Stimulated activated CD8-positive, alpha-beta memory T cell treated with anti-CD3 and anti-CD28 coated beads, Interleukin-2, amount 100 ng/mL, for 48 hours (primary cell): Measurements from ENCODE around the gene CTNNAL1.

Experiments
- DNase-seq, 2 donors: peaks; one replicate each; pipeline ENCODE4 v3.0.0-alpha.2; 2020; ENCODE audit warnings: low read depth in 2 of 2

CTNNAL1 gene

DNA sequence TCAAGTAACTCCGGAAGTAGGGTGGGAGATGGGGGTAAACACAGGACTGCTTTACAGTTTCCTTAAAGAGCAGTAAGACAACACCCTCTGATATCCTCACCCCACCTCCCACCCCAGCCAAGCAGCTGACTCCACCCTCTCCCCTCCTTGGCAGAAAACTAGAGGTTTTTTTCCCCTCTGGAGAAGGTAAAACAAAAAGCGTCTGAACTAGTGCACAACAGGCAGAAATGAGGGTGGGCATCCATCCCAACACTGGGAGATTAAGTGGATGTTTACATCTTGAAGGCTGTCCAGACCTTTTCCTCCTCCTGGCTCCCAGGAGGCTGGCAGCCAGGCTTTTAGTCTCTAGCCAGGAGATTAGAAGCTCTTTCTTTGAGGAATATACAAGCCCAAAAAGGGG is 13.9 kb upstream of the CTNNAL1 start:
- no peak for DNase-seq

DNA sequence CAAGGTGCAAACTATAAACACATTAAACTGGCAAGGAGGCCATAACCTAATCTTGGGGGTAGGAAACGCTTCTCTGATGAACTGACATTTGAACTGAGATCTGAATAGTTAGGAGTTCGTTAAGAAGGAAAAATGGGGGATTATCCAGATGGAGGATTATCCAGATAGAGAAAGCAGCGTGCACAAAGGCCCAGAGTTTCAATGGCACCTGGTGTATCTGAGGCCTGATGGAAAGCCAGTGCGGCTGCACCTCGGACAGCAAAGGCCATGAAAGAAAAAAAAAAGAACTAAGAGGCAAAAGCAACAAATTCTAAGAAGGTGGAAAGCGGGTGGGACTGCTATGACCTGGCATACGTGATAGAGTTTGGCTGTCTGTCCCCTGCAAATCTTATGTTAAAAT is 13.0 kb upstream of the CTNNAL1 start:
- DNase-seq: no peak

DNA sequence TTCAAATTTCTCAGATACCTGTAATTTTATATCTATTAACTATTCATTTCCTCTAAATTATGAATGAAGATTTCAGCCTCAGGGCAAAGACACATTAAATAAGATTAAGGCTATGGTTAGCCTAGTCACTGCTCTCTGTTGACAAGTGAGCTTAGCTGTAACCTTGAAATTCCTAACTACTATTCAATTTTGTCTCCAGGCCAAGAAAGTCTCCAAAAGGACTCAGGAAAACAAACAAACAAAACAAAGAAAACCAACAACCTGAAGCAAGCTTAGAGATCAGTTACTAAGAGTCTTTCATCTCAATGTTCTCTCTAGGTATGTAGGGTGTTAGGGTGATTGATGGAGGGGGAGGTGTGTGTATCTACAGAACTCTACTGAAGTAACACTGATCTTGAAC is 9.6 kb upstream of the CTNNAL1 start:
- DNase-seq: no peak

DNA sequence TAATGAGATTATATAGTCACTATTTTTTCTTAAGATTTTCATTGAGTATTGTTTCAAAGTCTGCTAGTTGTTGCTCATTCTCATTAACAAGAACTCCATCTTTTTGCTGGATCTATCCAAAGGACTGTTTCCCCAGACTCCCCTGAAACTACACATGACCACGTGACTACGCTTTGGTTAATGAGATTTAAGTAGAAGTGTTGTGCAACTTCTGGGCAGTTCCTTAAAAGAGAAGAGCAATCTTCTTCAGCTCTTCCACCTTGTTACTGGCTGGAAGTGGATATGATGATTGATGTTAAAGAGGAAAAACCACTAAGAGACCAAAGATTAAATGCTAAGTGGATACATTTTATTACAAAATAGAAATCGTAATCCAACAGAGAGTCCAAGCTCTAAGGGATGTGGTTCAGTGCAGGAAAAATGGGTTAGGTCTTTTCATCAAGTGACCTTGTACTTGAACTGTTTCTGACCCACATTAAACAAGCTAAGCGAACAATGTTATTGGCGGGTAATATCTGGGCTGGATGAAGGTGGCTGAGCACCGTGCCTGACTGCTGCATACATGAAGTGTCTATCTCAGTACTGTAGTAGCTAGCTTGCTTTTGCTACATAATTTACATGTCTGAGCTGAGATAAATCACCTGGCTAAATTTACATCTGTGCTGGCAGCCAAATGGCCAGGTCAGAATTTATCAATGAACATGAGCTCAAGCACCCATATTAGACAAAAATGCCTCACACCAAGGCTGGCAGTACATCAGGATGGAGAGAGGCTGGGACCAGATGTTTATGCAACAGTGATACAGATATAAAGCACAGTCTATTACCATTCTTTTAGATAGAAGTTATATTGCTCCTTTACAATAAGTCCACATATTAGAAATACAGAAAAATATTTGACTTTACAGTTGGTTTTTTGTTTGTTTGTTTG is 7.5 kb upstream of the CTNNAL1 start:
- no peak for DNase-seq

DNA sequence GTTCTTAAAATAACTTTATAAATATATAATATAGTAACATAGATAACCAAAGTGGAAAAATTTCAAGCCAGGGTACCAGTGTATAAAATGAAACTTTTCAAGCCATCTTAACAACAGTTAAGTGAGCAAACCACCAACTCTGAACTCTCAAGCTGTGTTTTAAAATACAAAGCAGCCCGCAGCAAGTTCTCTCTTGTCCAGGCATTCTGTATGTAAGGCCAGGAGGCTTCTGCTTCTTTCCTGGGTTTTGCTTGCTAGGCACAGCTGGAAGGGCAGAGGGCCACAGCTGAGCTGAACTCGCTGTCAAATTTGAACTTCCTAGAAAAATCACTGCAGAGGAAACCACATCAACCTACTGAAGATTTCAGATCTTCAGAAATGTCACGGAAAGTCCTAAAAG is 6.8 kb upstream of the CTNNAL1 start:
- DNase-seq: no peak

DNA sequence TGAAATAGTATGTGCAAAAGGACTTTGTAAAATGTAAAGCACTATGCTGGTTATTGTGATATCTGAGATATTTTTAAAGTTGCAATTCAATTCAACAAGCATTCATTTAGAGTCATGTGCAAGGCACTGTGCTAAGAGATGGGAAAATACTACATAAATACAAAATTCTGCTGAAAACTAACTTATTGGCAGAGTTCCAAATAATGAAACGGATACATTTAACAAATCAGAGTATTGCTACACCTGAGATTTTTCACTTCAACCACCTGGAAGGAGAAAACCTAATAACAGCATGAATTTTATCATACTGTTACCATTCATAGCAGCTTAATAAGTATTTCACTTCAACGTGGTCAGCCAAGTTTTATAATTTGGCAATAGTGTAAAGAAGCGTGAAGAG is 6.1 kb upstream of the CTNNAL1 start:
- no peak for DNase-seq

DNA sequence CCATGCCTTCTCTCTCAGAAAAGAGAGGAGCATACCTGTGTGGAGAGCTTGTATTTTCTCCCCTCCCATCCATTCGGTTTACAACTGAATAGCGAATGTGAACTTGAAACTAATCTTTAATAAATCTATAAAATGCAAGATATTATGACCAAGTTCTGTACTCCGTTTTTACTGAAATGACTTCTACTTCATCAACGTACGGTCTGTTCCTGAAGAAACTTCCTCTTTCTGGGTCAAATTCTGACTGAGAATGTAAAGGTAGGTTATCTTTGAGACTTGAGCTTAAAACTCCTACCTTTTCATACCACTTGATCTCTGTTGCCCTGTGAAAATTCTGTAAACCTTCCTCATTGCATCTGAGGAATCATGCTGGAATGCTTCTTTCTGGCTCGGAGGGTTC is 4.2 kb upstream of the CTNNAL1 start:
- no peak for DNase-seq

DNA sequence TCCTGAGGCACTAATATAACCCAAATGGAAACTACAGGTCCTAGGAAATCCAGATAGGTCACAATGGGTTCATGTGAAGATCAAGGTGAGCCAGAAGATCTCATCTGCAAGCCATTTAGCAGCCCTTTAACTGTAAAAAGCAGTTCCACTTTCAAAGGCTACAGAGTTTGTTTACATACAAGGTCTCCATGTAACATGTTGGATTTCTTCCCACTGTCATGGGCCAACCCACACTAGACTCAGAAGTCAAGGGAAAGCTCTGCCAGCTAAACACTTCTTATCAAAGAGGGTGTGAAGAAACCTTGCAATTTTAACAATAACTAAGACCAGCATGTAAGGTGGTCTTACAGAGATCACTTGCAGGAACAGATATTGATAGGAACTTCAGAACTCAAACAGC is 3.8 kb upstream of the CTNNAL1 start:
- no peak for DNase-seq

DNA sequence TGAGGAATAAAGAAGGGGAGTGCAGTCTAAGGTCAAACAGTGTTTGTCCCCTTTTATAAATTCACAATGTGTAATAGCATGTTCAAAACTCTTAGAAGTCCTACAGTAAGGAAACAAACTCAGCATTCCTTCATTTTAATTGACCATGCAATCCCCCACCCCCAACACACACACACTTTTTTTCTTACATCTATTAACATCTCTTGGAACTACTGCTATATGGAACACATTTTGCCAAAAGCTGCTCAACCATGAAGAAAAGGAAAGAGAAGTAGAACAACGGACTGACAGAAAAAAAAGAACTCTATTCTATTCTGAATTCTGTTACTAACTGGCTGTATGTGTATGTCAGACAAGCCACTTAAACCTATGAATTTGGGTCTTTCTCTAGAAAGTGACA is 2.8 kb upstream of the CTNNAL1 start:
- DNase-seq: no peak

DNA sequence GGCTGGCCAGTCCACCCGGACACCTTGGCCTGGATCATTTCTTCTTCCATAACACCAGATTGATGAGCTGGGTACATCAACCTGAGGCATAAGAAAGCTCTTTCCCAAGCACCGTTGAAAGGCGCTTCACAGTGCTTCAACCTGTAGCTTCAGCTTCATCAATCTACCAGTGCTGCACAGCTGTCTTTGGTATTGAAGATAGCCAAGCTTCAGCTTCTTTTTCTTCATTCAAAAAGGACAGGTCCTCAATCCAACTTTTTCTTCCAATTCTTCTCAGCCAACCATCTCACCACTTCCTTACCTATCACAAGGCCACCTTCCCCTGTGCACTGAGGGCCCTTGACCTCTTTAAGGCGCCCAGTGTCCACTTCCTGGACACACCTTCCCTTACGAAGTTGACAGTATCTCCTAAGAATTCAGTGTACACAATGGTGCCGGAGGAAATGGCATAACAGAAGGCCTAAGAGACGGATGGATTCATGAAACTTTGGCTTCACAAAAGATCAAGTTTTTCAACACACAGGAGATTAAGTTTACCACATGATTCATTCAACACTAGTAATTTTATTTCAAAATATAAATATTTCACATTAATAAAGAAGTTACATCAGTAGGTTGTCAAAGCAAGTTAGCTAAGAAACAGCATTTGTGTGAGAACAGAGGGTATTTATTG is 1.4 kb upstream of the CTNNAL1 start:
- DNase-seq: no peak

DNA sequence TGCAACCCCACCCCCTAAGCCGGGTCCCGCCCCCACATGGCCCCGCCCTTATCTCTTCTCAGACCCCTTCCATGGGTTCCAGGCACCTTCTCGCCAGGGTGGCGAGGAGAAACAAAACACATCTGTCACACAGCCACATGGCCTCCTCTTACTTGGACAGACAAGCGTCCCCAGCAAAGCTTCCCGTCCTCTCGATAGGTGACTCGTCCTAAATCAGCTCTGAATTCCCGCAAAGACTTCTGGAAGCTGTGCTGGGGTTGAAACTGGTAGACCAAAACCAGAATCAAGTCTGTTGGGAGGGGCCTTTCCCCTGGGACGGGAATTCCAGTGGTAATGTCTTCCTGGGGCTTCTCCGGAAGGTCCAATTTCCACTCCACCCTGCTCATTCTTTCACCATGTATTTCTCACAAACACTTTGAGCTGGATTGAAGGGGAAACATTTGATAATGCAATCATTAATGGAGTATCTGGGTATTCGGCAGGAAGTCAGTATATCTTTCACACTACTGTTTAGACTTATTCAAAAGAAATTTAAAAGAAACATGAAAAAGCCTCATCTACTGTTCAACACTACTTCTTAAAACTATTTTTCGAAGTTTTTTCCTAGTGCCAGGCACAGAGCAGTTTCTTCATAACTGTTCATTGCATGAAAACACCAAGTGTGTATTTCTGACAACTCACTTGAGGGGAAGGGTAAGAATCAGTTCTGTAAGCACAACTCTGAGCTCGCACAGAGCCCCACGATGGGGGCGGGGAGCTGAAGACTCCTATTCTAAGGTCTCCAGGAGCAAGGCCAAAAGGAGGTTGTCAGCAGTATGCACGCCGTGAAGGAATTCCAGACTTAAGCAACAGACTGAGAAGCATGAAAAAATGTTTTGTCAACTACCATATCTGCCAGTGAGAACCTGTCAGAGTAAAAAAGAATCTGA is 644 bp upstream of the CTNNAL1 start:
- no peak for DNase-seq

DNA sequence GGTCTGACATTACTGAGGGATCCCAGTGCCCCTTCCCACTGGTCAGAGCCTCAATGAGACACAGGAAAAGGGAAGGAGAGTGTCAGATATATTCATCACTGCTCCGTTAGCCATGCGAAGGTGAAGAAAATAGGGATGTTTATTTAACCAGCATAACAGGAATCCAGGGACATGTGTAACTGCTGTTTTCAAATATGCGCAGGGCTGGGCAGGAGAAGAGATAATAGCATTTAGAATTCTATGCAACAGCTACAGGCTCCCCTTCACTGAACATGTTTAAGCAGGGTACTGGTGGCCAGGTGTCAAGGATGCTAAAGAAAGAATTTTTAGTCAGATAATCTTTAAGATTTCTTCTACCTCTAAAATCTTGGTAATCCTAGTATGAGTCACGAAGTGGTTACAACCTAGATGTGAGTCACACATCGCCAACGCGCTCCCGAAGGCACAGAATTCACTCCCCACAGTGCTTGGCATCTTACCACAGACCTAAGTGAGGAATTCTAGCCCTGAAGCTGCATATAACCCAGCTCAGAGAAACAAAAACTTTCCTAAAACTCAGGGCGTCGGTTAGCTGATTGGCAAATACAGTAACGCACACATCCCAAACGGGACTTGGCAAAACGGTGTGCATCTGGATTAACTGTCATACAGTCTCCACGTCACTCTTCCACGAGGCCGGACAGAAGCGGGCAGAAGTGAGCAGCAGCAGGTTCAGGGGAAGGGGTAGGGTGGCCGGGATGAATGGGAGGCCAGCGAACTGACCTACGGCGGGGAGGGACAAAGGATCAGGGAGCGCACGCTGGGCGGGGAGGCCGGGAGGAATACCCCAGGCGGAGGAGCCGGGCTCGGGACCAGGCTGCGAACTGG is 1.1 kb downstream of the CTNNAL1 start:
- DNase-seq: peak; percentile 9 to 26

DNA sequence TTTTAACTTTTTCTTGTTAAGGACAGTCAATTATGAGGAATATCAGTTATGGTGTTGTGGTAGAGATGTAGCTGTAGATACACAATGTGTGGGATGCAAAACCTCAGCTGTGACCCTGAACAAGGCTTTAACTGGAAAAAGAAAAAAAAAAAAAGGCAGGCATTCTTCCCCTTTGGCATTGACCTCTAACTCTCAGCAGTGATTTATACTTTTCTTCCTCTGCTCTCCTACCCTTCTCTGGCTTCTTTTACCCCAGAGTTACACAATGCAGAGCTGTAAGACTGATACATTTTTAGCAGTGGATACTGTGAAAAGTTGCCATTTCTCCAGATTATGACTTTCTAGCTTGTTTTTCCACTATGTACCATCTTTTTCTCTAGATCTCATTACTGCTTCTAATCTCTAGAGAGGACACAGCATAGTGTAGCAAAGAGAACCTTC is 2.0 kb downstream of the CTNNAL1 start:
- DNase-seq: no peak

DNA sequence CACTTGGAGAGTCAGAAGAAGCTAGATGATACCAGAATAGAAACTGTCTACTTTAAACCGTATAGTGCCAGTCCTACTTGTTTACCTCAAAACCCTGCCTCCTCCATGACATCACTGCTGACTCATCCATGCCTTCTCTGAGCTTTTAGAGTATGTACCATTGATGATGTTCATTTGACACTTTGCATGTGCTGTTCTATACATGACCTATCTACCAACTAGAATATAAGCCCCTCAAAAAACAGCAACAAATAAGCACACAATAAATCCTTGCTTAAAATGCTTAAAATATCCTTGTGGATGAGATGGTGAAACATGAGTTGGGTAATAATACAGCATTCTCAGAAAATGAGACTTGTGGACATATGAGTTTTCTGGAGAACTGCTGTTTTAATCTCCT is 2.6 kb downstream of the CTNNAL1 start:
- DNase-seq: peak; percentile 26 to 51

DNA sequence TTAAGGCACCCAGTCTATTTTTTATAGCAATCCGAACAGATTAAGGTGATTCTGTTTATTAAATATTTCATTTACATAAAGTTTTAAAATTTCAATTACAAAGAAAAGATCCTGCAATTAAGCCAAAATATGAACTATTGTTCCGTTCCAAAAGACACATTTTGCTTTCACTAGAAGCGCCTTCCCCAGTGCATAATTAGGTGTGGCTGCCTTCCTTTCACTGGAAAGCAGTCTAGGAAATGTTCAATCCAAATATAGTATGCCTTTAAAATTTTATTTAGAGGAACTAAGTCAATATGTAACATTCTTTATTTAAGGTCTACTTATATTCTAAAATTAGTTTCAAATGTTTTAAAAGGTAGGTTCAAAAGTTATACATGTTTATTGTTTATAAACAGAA is 7.6 kb downstream of the CTNNAL1 start:
- DNase-seq: no peak

DNA sequence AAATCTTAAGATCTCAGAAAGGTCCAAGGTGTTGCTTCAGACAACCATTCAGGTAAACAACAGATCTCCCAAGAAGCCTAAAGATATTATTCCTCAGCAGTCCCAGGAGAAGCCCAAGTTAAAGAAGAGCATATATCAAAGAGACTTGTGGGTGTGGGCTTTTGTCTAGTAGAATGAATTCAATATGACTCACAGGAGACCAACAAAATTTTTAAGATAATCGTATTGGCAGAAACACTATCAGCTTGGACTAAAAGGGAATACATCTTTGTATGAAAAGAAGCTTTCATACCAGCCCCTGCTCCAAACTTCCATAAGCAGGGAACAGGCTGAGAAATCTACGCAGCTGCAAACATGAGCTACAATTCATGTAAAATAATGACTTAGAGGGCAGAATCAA is 10.2 kb downstream of the CTNNAL1 start:
- DNase-seq: no peak

DNA sequence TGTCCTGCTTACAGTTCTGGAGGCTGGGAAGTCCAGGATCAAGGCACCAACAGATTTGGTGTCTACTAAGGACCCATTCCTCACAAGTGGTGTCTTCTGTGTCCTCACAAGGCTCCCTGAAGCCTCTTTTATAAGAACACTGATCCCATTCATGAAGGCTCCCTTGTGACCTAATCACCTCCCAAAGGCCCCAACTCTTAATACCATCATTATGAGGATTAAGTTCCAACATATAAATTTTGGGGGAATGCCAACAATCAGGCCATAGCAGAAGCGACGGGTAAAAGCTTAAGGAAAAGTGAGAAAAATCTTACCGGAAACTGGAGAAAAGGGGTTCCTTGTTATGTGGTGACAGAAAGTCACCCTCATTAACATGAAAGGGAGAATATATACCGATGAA is 11.2 kb downstream of the CTNNAL1 start:
- DNase-seq: no peak

DNA sequence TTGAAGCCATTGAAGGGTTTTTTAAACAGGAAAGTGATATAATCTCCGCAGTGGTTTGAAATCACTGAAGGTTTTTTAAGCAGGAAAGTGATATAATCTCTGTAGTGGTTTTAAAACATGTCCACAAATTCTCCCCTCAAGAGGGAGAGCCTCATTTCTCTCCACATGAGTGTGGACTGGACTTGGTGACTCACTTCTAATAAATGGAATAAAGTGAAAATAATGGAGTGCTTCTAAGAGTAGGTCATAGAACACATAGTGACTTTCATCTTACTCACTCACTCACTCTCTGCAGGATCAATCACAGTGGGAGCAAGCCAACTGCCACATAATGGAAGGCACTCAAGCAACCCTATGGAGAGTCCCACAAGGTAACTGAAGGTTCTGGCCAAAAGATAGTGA is 12.0 kb downstream of the CTNNAL1 start:
- no peak for DNase-seq

DNA sequence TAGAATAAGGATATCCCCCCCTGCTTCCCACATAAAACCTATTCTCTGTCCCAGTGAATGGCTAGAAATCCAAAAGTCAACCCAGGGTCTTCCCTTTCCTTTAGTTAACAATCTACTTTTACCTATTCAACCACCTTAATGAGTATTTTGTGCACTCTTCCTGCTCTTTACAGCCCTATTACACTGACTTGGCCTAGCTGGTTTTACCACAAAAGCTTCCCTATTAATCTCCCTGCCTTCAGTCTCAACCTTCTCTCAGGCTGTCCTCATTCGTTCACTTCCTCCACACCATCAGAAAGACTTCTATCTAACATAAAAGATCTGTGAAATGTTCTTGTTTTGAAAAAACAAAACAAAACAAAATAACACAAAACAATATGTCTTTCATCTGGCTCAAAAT is 16.2 kb downstream of the CTNNAL1 start:
- DNase-seq: no peak

DNA sequence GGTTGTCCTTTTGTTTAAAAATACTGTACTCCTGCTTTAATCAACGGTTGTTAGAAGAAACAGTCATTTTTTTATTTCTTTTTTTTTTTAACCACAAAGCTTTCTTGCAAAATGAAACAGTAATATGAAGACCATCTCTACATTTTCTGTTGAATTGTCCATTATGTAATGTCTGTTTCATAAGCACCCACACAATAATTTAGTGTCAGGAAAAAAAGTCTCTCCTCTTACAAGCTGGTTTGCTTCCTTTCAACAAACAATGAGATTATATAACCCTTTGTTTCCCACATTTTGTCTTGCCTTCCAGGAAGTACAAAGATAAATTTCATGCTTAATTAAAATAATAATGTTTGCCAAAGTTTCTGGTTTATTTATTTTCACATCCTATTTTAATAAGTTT is 16.7 kb downstream of the CTNNAL1 start:
- no peak for DNase-seq

DNA sequence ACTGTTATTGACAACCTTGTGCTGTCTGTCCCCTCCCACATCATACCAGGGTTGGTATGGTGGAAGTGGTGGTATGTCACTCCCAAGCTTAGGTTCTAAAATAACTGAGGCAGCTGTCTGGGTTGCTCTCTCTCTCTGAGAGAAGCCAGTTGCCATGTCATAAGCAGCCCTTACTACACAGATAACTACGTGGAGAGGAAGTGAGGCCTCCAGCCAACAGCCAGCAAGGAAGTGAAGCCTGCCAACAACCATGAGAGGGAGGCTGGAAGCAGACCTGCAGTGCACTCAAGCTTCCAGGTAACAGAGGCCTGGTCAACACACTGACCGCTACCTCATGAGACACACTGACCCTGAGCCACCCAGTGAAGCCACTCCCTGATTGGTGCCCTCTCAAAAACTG is 18.6 kb downstream of the CTNNAL1 start:
- no peak for DNase-seq
